Heart right ventricle (tissue), 16 donors: ENCODE results near the gene NCKIPSD. TPM values are rescaled to one million over a fixed set of nuclear protein-coding genes. Genes with fewer than 3 reads are reported as not detected.

Experiments
- ATAC-seq, 8 donors: fragments of 200-7000 bp; cut with Tn5 transposase; one replicate each; pipeline ENCODE4 v1.9.1; 2020; ENCODE audit warnings: mild to moderate bottlenecking in 8 of 8, moderate library complexity in 8 of 8, moderate number of reproducible peaks in 1 of 8
- DNase-seq, 2 donors: peaks; one replicate each; pipeline ENCODE4 v3.0.0-alpha.2; 2020
- H3K27ac ChIP-seq, 10 donors: fragments of 200-600 bp; sonication (generic) in 2 of 10; one replicate each; pipeline versions ENCODE4 v1.5.0 to v1.8.0; 2020 to 2022; ENCODE audit warnings: mild to moderate bottlenecking in 3 of 10
- H3K27me3 ChIP-seq, 7 donors: fragments of 200-600 bp; one replicate each; pipeline ENCODE4 v1.8.0; 2021 to 2022; ENCODE audit warnings: mild to moderate bottlenecking in 2 of 7
- H3K36me3 ChIP-seq, 9 donors: fragments of 200-600 bp; sonication (generic) in 1 of 9; one replicate each; pipeline versions ENCODE4 v1.5.0 to v1.8.0; 2020 to 2022; ENCODE audit warnings: mild to moderate bottlenecking in 2 of 9
- H3K4me1 ChIP-seq, 9 donors: fragments of 200-600 bp; sonication (generic) in 1 of 9; one replicate each; pipeline versions ENCODE4 v1.5.0 to v1.8.0; 2020 to 2022; ENCODE audit warnings: mild to moderate bottlenecking in 4 of 9
- H3K4me3 ChIP-seq, 10 donors: fragments of 200-600 bp; sonication (generic) in 2 of 10; one replicate each; pipeline versions ENCODE4 v1.5.0 to v1.8.0; 2020 to 2022; ENCODE audit warnings: mild to moderate bottlenecking in 7 of 10, moderate library complexity in 2 of 10
- H3K9me3 ChIP-seq, 11 donors: fragments of 200-600 bp in 10 of 11; sonication (generic) in 2 of 11; one replicate each; pipeline versions ENCODE4 v1.5.0 to v1.8.0; 2013 to 2022; ENCODE audit warnings: mild to moderate bottlenecking in 2 of 11, control low read depth in 1 of 11, moderate library complexity in 1 of 11
- CTCF ChIP-seq, 9 donors: fragments of 200-600 bp; sonication (generic) in 2 of 9; IDR thresholded peaks; one replicate each; pipeline versions ENCODE4 v1.5.0 to v1.8.0; 2021 to 2022; ENCODE audit warnings: antibody characterized with exemption in 9 of 9, mild to moderate bottlenecking in 5 of 9, moderate library complexity in 1 of 9
- WGBS, 2 donors: extraction: QIAGEN DNeasy Blood & Tissue Kit; methylation state at CpG; one replicate each; pipeline ENCODE4 v1.1.7; 2013; ENCODE audit warnings: inconsistent platforms in 1 of 2; 5-methylcytosine and 5-hydroxymethylcytosine counted together
- intact Hi-C, 10 donors: fragments of 100-400 bp; cut with DNase I; formaldehyde crosslinking; loops; one replicate each; pipeline versions ENCODE4 v1.11.1 to v1.14.2; 2022
- polyA plus RNA-seq, 2 donors: library from polyadenylated mRNA; stranded (reverse); fragments of 200-250 nt; gene quantifications; one replicate each; pipeline ENCODE4 v1.2.3, GENCODE V29; 2013
- total RNA-seq, 10 donors: library from RNA; stranded (reverse); fragmentation: NEBNext Ultra II Directional in 3 of 10; extraction: Animal tissue kit (Norgen Biotek cat#: 25700) in 3 of 10; gene quantifications; one replicate each; pipeline versions ENCODE4 v1.2.1 to v1.2.4, GENCODE V29; 2021 to 2023
- donor health status: Arrhythmogenic right ventricular cardiomyopathy.
- donor health status: ischemic (EF 13 %, LVEDD 7.1; RV severe dilation, severe dysfunction).
- donor health status: healthy with polysubstance abuse.
- donor health status: DM: no; HTN: yes; CAD: no.
- donor health status: DM: no; HTN: no; CAD: no.
- donor health status: ischemic (EF 25% LVEDD 6.9; RV normal size, moderate dysfunction).
- donor health status: ischemic (EF 25% LVEDD 5.7; RV mildly dilated, moderate dysfunction).
- donor health status: healthy.
- donor health status: DM: yes; HTN: yes; CAD: no.
- donor health status: Ischemic cardiomyopathy.
- donor health status: ischemic (EF 35%, LVEDD 5.7; RV mildly dilated, moderate dysfunction).
- donor health status: nonischemic (EF 11% LVEDD 7.7; RV severe dilation, severe dysfunction).
- donor health status: DM: yes; HTN: yes; CAD: no.
- donor health status: PGD.
- donor health status: ischemic (EF 29% LVEDD 5.4; RV normal size, mild dysfunction).
- donor health status: nonischemic (EF 23%, LVEDD 6.1; RV moderate dilation, normal function).

The NCKIPSD gene
- total and polyA plus RNA-seq, 12 donors: 9.4 to 21.1 (median 14.6) TPM

GRCh38 chr3:48682786-48683185 is 2.9 kb downstream of the NCKIPSD start:
- H3K9me3 ChIP-seq: no peaks in the 10 kb centered on the region
- H3K4me1 ChIP-seq: peaks cover 16 to 44% (median 34%) of the 10 kb centered on the region in 9 donors
- ATAC-seq (no peak), DNase-seq (no peak)
- H3K4me3 ChIP-seq: no peak overlapping the region
- H3K27me3 ChIP-seq: no peaks in the 10 kb centered on the region
- H3K27ac ChIP-seq: peak overlapping the region in 4 of 10 donors; percentile 71 to 89 (median 74)
- WGBS, 2 donors: 83 to 88% methylated on average over 9 of the region's 9 CpGs
- peaks cover 0 to 59% (median 49%) of the 10 kb centered on the region in 9 donors for H3K36me3 ChIP-seq
- TF ChIP-seq CTCF (IDR thresholded peaks at IDR 0.05): no peak
- intact Hi-C loops: loop anchor here in 1 of 10 donors (10.0 kb wide), 1 partner anchor 218 kb away; a partner anchor contains a TSS

- WGBS, 2 donors: 94 to 95% methylated on average over 17 of the region's 17 CpGs
- H3K4me3 ChIP-seq: no peak overlapping the region
- DNase-seq (no peak), ATAC-seq (no peak)
- TF ChIP-seq CTCF (IDR thresholded peaks at IDR 0.05): no peak
- H3K27ac ChIP-seq: no peak overlapping the region
- H3K9me3 ChIP-seq: no peaks in the 10 kb centered on the region
- intact Hi-C loops: loop anchor here in 1 of 10 donors (10.0 kb wide), 1 partner anchor 217 kb away; a partner anchor contains a TSS
- peaks cover 0 to 59% (median 44%) of the 10 kb centered on the region in 9 donors for H3K36me3 ChIP-seq
- no peaks in the 10 kb centered on the region for H3K27me3 ChIP-seq
- peaks cover 16 to 37% (median 29%) of the 10 kb centered on the region in 9 donors for H3K4me1 ChIP-seq
Measured at GRCh38 chr3:48681974-48682610, 3.6 kb downstream of the NCKIPSD start.

- TF ChIP-seq CTCF (IDR thresholded peaks at IDR 0.05): no peak
- 93 to 95% methylated on average over 7 of the region's 7 CpGs for WGBS, 2 donors
- no peak overlapping the region for H3K27ac ChIP-seq
- H3K27me3 ChIP-seq: no peaks in the 10 kb centered on the region
- no peak for ATAC-seq
- intact Hi-C loops: loop anchor here in 1 of 10 donors (10.0 kb wide), 1 partner anchor 217 kb away; a partner anchor contains a TSS
- H3K4me1 ChIP-seq: peaks cover 14 to 31% (median 23%) of the 10 kb centered on the region in 9 donors
- DNase-seq: no peak
- no peak overlapping the region for H3K4me3 ChIP-seq
- H3K9me3 ChIP-seq: no peaks in the 10 kb centered on the region
- peaks cover 0 to 63% (median 47%) of the 10 kb centered on the region in 9 donors for H3K36me3 ChIP-seq
Measured at GRCh38 chr3:48681541-48681880, 4.2 kb downstream of the NCKIPSD start.

GRCh38 chr3:48680811-48681540 is 4.7 kb downstream of the NCKIPSD start:
- DNase-seq: no peak
- no peak overlapping the region for H3K27ac ChIP-seq
- WGBS, 2 donors: 92 to 96% methylated on average over 17 of the region's 17 CpGs

More at GRCh38 chr3:48680811-48681540, 4.7 kb downstream of the NCKIPSD start:
- no peak for ATAC-seq
- no peaks in the 10 kb centered on the region for H3K9me3 ChIP-seq
- H3K4me3 ChIP-seq: no peak overlapping the region
- intact Hi-C loops: loop anchor here in 1 of 10 donors (10.0 kb wide), 1 partner anchor 216 kb away; a partner anchor contains a TSS
- H3K36me3 ChIP-seq: peaks cover 0 to 68% (median 51%) of the 10 kb centered on the region in 9 donors
- peaks cover 9 to 26% (median 18%) of the 10 kb centered on the region in 9 donors for H3K4me1 ChIP-seq
- no peak for TF ChIP-seq CTCF (IDR thresholded peaks at IDR 0.05)
- H3K27me3 ChIP-seq: no peaks in the 10 kb centered on the region
